HG02642 (cell line): Measurements from ENCODE around the gene GJC1.
"Not testable (repeated sequence)": the region's sequence is repeated elsewhere in the genome, so short reads cannot be mapped to it uniquely, and the experiment has no call there.

ENCODE experiments used
- ATAC-seq: cut with Tn5 transposase; IDR thresholded peaks from one replicate; pipeline ENCODE4 v1.9.1; 2021; ENCODE audit warnings: mild to moderate bottlenecking; ENCODE audit not compliant: unreplicated experiment, poor library complexity

Gene GJC1

DNA sequence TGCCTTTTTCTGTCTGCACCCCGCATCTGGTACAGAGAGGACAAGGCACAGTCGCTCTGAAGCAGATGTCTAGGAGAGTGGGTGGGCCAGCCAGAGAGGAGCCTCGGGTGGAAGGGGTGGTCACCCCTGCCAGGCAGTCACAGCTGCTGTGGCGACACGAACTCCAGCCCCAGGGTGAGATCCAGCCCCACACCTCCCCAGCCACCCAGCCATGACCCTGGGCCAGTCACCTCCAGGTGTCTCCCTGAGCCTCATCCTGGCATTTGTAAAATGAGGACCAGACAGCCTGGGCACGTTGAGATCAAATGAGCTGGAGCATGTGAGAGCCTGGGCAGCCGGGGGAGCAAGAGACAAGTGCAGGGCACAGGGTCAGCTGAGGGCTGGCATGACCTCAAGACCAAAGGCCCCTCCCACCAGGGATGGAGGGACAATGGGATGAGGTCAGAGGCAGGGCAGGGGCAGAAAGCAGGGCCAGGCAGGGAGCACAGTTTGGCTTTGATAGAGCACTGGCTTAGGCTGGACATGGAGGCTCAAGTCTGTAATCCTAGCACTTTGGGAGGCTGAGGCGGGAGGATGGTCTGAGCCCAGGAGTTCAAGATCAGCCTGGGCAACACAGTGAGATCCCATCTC lies 63.6 kb downstream of the GJC1 start:
- no peak for ATAC-seq

DNA sequence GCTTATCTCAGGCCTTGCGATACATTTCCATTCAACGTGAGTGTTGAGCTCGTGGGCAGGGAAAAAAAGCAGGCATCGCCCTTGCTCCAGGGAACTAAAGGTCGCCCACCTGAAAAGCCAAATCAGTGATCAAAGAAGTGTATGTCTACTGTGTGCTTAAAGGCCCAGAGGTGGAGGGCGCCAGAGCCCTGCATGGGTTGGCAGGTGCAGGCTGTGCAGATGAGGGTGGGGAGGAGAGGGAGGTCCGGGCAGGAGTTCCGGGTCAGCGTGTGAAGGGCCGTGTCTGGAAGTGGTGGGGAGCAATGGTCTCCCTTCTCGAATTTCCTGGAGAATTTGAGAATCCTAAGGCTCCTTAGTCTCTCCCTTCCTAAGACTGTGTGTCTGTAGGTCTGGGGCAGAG lies 64.1 kb downstream of the GJC1 start:
- no peak for ATAC-seq

DNA sequence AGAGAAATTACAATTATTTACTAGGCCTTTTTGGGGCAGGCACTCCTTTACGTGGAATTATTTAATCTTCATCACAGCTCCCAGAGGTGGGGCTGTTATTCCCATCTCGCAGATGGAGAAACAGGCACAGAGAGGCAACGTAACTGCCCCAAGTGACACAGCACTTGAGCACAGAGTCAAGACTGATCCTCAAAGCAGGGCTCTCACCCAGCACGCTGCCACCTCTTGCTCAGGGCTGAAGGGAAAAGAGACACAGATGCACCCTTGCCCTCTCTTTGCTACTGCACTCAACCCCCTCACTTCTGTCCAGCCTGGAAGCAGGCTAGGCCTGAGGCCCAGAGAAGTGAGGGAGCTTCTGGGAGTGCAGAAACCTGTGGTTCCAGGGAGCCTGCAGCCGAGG lies 66.9 kb downstream of the GJC1 start:
- ATAC-seq, result no peak

DNA sequence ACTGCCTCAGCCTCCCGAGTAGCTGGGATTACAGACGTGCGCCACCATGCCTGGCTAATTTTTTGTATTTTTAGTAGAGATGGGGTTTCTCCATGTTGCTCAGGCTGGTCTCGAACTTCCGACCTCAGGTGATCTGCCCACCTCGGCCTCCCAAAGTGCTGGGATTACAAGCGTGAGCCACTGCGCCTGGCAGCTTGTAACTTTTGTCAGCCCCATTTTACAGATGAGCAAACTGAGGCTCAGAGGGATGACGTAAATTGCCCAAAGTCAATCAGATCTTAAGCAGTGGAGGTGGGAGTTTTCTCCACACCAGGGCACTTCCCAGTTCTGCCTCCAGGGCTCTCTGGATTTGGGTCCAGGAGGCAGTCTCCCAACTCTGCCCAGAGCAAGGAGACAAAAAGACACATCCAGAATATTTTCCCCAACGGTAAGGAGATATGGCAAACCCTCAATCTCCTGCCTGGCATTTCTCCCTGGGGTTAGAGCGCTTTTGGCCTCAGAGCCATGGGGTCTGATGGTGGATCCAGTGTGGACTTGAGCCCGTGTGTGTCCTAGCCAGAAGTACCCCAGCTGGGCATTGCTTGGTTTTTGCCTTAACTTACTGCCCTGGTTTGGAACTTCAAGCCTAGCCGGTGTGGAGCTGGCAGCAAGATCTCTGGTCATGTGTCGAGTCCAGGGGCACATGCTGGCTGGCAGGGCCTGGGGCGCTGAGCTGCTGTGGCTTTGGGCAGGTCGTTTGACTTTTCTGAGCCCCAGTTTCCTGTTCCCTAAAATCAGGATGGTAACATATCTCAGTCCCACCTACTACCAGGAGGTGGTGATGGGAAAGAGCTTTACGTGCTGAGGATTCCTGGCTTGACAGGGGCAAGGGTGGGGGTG lies 67.9 kb downstream of the GJC1 start:
- no peak for ATAC-seq

DNA sequence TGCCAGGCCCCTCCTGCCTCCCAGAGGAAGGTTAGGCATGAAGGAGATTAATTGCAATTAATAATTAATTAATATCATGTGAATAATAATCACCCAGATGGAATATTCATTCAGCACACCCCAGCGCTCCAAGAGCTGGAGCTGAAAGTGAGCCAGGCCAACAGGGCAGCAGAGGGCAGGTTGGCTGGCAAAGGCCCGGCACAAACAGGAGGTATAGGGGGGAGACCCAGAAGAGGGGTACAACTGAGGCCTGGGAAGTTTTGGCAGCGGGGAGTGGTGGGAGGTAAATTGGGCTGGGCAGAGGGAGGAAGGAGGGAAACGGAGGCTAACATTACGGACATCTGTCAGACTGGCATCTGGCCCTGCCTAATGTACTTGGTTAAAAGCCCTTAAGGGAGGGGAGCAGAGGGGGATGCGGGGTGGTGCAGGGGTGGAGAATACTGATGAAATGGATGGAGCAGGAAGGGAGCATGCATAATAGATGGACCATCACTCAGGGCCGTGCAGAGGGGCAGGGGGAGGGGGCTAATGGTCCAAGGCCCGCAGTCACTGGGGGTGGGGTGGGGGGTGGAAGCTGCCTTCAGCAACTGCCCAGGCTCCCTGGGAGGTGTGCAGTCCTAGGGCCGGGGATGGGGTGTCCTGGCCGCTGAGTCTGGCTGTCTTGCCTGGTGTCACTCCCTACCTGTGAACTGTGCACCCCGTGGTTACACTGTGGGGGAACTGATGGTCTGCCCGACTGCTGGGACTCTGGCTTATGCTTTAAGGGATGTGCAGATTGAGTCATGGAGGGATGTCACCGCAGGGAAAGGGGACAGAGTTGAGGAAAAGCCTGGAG lies 69.4 kb downstream of the GJC1 start:
- ATAC-seq, result no peak

DNA sequence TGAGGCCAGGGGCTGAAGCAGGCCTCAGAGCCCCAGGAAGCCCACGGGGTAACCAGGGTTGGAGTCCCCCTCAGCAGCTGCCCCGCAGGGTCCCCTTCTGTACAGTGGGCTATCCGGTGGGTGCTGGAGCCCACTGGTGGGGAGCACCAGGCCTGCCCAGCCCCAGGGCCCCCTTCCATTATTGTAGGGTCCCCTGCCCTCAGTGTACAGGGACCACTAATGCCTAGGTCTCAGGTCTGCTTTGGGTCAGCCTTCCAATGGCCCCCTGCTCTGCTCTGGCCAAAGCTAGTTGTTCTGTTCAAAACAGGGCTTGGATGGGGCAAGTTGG lies 70.2 kb downstream of the GJC1 start:
- ATAC-seq, result no peak

DNA sequence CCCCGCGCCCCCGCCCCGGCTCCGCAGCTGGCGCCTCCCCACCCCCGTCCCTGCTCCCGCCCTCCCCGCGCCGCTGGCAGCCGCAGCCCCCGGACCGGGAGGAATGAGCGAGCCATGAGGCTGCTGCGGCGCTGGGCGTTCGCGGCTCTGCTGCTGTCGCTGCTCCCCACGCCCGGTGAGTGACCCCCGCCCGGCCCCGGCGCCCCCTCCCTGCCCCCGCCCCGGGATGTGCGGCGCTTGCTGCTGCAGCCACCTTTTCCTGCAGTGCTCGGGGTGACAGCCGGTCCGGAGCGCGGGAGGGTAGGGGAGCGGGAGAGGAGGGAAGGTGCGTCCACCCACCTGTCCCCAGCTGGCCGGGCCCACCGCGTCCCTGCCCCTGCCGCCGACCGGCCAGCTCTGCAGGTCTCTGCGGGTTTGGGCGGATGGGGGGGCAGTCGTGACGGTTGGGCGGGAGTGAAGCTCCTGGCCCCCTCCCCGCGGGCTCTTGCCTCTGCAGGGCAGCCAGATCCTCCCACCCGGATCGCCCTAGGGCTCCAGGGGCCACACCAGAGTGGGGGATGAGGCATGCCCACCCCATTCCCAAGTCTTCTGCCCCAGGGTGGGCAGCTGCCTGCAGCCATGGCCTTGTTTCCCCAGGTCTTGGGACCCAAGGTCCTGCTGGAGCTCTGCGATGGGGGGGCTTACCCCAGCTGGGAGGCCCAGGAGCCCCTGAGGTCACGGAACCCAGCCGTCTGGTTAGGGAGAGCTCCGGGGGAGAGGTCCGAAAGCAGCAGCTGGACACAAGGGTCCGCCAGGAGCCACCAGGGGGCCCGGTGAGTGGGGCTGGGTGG lies 70.8 kb downstream of the GJC1 start:
- no peak for ATAC-seq

DNA sequence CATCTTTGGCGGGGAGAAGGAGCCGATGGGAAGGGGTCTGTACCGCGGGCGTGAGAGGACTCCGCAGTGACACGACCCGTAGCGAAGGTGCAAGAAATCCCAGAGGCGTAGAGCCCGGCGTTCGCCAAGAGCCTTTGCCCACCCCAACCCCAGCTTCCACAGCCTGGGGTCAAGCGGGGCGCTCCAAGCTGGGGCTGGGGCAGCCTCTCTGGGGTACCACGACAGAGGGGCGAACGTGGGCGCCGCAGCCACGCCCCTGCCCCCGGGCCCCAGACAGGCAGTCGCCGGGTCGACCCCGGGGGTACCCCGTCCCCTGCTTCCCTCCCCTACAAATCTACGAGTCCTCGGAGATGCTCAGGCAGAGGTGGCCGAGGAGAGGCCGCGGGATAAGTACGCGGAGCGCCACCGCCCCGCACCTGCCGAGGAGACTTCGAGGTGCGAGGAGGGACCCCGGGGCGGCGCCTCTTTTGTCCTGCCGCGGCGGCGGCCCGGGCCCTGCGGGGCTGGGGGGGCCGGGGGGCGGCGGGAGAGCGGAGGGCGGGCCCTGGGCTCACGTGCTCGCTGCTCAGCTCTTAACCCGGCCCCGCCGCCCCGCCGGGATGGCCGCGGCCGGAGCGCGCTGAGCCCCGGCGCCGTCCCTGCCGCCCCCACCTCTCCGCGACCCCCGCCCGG lies 71.5 kb downstream of the GJC1 start, which contains the start of gene ADAM11:
ADAM11 (plus strand) TSS at position 575 of the 672 bp plus-strand sequence. CDS start 212 bp downstream, outside the sequence.
- no peak for ATAC-seq

DNA sequence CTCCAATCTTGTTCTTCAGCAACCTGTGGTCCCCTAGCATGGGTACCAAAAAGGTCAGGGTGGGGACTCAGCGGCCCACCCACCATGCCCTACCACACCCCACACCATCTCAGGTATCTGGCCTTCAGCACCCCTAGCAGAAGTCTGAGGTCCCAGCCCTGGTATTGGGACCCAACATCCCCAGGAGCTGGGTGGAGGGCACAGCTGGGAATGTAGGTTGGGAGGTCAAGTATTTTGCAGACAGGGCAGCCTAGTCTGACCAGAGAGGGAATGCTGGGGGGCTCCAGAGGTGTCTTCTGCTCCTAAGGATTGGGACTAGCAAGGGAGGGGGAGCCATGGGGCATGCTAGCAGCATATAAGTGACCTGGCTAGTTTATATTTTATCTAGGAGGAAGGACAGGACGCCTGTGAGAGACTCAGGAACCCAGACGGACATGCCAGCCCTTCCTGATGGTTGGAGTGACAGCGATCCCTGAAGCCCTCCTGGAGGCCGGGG lies 72.1 kb downstream of the GJC1 start:
- no peak for ATAC-seq

DNA sequence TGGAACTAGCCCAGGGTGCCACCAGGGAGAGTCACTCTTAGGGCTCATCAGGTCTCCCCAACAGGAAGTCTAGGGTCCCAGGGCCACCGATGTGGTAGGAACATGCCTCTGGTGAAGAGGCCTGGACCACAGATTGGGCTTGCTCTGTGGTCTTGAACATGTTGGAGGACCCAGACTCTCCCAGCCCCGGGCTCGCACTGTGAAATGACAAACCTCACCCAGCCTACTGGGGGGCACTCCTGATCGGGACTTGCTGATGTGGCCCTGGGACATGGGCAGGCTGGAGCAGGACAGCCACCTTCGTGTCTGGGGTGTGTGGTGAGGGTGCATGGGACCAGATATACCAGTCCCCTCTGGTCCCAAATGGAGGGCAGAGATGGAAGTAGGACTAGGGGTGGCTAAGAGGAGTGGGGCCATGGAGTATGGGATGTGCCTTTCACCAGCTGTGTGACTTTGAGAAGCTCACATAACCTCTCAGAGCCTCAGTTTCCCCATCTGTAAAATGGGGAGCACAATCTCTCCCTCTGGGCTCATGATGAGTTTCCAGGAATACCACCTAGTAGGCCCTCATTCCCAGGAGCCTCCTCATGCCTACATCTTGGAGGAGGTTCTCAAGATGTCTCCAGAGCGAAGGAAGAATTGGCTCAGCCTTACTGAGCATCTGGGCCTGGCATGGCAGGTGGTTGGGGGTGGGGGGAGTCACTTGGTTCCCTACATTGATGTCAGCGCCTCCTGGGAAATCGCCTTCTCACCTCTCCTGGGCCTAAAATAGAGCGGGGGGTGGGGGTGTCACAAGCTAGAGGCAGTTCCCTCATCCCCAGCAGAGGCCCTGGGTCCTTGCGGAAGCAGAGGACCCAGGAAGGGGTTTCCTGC lies 72.8 kb downstream of the GJC1 start:
- ATAC-seq, result no peak

DNA sequence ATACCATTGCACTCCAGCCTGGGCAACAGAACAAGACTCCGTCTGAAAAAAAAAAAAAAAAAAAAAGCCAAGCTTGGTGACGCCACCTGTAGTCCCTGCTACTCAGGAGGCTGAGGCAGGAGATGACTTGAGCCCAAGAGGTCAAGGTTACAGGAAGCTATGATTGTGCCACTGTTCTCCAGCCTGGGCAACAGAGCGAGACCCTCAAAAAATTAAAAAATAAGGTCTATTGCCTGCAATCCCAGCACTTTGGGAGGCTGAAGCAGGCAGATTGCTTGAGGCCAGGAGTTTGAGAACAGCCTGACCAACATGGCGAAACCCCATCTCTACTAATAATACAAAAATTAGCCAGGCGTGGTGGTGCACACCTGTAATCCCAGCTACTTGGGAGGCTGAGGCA lies 74.9 kb downstream of the GJC1 start:
- not testable (repeated sequence) for ATAC-seq

DNA sequence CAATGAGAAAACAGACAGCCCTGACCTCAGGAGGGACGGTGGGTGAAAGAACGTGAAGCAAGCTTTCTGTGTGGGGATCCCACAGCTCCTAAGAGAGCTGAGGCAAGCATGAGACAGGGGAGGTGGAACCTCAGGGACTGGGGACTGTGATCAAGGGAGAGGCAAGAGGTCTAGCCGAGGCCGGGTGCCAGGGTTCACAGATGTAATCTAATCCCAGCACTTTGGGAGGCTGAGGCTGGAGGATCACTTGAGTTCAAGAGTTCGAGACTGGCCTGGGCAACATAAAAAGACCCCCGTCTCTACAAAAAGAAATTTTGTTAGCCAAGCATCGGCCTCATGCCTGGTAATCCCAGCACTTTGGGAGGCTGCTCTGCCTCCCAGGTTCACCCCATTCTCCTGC lies 75.8 kb downstream of the GJC1 start:
- no peak for ATAC-seq

DNA sequence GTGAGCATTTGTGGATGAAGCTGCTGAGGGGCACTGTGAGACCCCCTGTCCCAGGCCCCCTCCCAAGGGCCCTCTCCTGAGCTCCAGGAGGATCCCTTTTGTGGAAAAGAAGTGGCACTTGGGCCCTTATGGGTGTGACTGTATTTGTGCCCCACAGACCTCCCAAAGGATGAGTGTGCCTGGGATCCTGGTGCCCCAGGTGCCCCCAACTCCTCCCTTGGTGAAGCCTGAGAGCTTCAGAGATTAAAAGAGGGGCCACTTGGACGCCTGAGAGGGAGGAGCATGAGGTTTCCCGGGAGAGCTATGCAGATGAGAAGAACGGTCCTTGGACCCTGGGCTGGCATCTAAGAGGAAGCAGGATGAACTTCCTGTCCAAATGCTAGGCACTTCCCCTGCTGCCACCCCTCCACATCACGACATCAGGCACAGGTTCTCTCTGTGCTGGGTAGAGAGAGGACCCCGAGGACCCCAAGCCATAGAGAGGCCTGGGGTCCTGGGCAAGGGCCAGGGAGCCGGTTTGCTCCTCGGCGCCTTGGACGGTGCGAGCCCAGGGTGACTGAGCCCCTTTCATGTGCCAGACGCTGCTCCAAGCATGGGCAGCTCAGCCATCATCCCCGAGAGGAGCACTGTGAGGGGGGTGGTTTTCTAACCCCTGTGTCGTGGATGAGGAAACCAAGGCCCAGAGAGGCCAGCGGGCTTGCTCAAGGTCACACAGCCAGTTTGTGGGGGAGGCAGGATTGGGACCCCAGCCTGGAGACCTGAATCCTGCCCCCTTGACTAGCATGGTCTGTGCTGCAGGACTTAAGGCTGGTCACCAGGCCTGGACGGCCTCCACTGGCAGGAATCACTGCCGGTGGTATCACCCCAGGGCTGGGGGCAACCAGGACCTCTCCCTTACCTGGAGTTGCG lies 76.9 kb downstream of the GJC1 start:
- ATAC-seq, result no peak

DNA sequence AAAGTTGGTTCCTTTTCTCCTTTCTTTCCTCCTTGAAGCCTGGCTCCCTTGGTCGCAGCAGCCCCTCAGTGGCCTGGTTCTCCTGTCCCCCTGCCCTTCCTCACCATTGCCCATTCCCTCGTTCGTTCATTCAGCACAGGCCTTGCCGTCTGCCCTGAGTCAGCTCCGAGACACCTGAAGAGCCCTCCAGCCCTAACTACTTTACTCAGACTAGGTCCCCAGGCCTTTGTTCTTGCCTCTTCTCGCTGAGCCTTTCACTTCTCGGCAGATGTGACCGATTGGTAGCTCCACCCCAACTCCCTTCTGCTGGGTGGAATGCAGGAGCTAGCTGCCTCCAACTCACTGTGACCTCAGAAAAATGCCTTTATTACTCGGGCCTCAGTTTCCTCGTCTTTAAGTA lies 78.3 kb downstream of the GJC1 start:
- ATAC-seq, result no peak

DNA sequence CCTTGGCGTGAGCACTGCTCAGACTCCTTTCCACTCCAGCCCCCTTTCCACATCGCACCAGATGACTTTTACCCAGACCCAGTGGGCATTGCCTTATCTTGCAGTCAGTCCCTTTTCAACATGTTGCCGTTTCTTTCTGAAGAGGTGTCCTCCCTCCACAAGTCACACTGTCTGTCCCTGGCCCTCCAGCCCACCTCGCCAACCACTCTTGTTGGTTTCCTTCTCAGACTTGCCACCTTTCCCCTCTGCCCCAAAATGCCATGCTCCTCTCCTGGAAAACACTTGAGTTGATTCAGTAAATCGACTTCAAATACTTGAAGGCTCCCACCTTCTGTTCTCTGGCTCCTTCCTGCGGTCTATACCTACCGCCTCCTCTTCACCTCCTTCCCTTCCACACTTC lies 78.8 kb downstream of the GJC1 start:
- ATAC-seq, result no peak

DNA sequence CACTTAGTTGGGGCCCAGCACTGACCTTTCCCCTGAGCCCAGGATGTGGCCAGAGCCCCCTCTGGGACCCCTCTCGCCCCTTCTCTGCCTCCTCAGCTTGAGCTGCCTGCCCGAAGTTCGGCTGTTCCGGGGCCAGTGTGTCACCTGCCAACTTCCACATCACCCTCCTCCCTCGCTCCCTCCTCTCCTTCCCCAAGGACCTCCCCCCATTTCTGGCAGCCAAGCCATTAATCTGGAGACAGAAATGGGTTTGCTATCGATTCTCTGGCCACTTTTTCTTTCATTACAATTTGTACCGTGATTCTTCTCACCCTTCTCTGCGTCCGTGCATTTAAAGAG lies 80.1 kb downstream of the GJC1 start:
- no peak for ATAC-seq

DNA sequence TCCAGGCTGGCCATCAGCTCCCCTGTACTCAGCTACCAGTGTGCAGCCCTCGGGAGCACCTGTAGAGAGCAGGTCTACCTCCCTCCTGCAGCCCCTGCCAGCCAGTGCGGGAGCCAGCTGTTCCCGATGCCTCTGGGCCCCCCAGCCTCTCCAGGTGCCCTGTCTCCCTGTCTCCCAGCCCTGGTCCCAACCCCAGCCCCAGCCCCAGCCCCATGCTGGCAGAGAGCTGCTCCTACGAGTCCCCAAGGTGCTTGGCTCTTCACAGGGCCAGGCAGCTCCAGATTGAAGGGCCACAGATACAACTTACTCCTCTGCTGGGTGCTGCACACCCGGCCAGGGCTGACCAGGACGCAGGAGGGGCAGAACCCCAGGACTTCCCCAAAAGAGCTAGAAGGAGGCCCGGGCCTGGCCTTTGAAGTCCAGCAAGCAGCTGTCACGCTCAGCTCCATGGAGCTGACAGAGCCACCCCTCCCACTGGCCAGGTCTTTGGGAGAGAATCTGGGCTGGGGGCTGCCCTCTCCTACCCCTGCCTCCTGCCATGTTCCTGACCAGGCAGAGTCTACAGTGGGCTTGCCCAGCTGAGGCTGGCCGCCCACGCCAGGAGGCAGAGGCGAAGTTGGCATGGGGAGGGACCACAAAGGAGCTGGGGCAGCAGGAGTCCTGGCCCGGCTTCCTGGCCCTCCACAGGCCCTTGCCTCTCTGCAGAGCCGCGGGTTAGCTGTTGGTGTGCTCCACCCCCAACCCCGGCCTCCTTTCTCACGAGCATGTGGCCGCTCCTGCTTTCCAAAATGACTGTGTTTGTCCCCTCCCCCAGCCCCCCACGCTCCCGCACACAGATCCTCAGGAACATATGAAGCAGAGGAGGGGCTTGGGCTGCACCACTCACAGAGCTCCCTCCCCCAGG lies 80.8 kb downstream of the GJC1 start:
- ATAC-seq, result no peak
